IPS-20b (cell line): ENCODE measurements around the gene MGAT5B.

Source experiments
- H3K27ac ChIP-seq: one replicate; pipeline ENCODE4 v1.5.1; 2013; ENCODE audit warnings: low read length
- H3K27me3 ChIP-seq: 2 replicates; pipeline ENCODE4 v1.6.1; 2013; ENCODE audit warnings: mild to moderate bottlenecking, low read length, inconsistent platforms; ENCODE audit not compliant: insufficient read depth
- H3K36me3 ChIP-seq: 2 replicates; pipeline ENCODE4 v1.6.1; 2013; ENCODE audit warnings: low read depth, mild to moderate bottlenecking, inconsistent platforms, low read length, moderate library complexity; ENCODE audit not compliant: insufficient read depth
- H3K4me1 ChIP-seq: 2 replicates; pipeline ENCODE4 v1.6.1; 2013; ENCODE audit warnings: mild to moderate bottlenecking, control low read depth, inconsistent platforms, low read length, moderate library complexity; ENCODE audit not compliant: insufficient read depth
- H3K4me3 ChIP-seq: 2 replicates; pipeline ENCODE4 v1.5.1; 2013; ENCODE audit warnings: mild to moderate bottlenecking, low read length, inconsistent platforms
- H3K9ac ChIP-seq: 2 replicates; pipeline ENCODE4 v1.6.1; 2013; ENCODE audit warnings: low read depth, mild to moderate bottlenecking, inconsistent platforms, low read length, moderate library complexity
- H3K9me3 ChIP-seq: 2 replicates; pipeline ENCODE4 v1.6.1; 2013; ENCODE audit warnings: mild to moderate bottlenecking, low read depth, low read length, inconsistent platforms; ENCODE audit not compliant: insufficient read depth

The MGAT5B gene

GRCh38 chr17:76881408-76881807, 13.2 kb downstream of the MGAT5B start:
- Histone ChIP-seq H3K4me1 (peaks cover 9% of the 10 kb centered on the region; the same call in 1 of the 2 replicates), H3K9ac (no peak overlapping the region), H3K9me3 (no peaks in the 10 kb centered on the region), H3K27ac (no peak overlapping the region), H3K27me3 (no peaks in the 10 kb centered on the region), H3K36me3 (no peaks in the 10 kb centered on the region), H3K4me3 (no peak overlapping the region)

GRCh38 chr17:76881966-76882365, 13.8 kb downstream of the MGAT5B start:
- Histone ChIP-seq H3K36me3 (no peaks in the 10 kb centered on the region), H3K4me1 (peaks cover 9% of the 10 kb centered on the region; the same call in 1 of the 2 replicates), H3K27ac (no peak overlapping the region), H3K4me3 (no peak overlapping the region), H3K9ac (no peak overlapping the region), H3K27me3 (no peaks in the 10 kb centered on the region), H3K9me3 (no peaks in the 10 kb centered on the region)

GRCh38 chr17:76883744-76884525, 15.7 kb downstream of the MGAT5B start:
- Histone ChIP-seq H3K27ac (no peak overlapping the region), H3K4me3 (no peak overlapping the region), H3K27me3 (no peaks in the 10 kb centered on the region), H3K9ac (no peak overlapping the region), H3K36me3 (no peaks in the 10 kb centered on the region), H3K9me3 (no peaks in the 10 kb centered on the region), H3K4me1 (peaks cover 9% of the 10 kb centered on the region; the same call in 1 of the 2 replicates)

- Histone ChIP-seq H3K9ac (peak overlapping the region; percentile 66; the same call in 1 of the 2 replicates), H3K27ac (no peak overlapping the region), H3K4me1 (peaks cover 9% of the 10 kb centered on the region; the same call in 1 of the 2 replicates), H3K9me3 (no peaks in the 10 kb centered on the region), H3K27me3 (no peaks in the 10 kb centered on the region), H3K36me3 (no peaks in the 10 kb centered on the region), H3K4me3 (peak overlapping the region; percentile 11; the same call in 1 of the 2 replicates)
Observed at GRCh38 chr17:76884995-76885893, 17.0 kb downstream of the MGAT5B start.

- Histone ChIP-seq H3K9ac (no peak overlapping the region), H3K27me3 (no peaks in the 10 kb centered on the region), H3K36me3 (no peaks in the 10 kb centered on the region), H3K4me1 (peaks cover 9% of the 10 kb centered on the region; the same call in 1 of the 2 replicates), H3K4me3 (no peak overlapping the region), H3K27ac (no peak overlapping the region), H3K9me3 (no peaks in the 10 kb centered on the region)
Observed at GRCh38 chr17:76885894-76886290, 17.7 kb downstream of the MGAT5B start.

GRCh38 chr17:76886395-76886794, 18.2 kb downstream of the MGAT5B start:
- H3K4me1 ChIP-seq, result peaks cover 9% of the 10 kb centered on the region; the same call in 1 of the 2 replicates
- H3K27ac ChIP-seq, result no peak overlapping the region
- no peaks in the 10 kb centered on the region for H3K27me3 ChIP-seq
- no peaks in the 10 kb centered on the region for H3K9me3 ChIP-seq
- H3K9ac ChIP-seq, result no peak overlapping the region
- no peaks in the 10 kb centered on the region for H3K36me3 ChIP-seq
- no peak overlapping the region for H3K4me3 ChIP-seq

GRCh38 chr17:76887802-76888201, 19.6 kb downstream of the MGAT5B start:
- H3K9me3 ChIP-seq, result no peaks in the 10 kb centered on the region

GRCh38 chr17:76888661-76889060, 20.5 kb downstream of the MGAT5B start:
- H3K4me1 ChIP-seq, result peaks cover 9% of the 10 kb centered on the region; the same call in 1 of the 2 replicates

More at GRCh38 chr17:76887802-76888201, 19.6 kb downstream of the MGAT5B start:
- Histone ChIP-seq H3K27ac (no peak overlapping the region), H3K9ac (no peak overlapping the region), H3K4me3 (no peak overlapping the region), H3K4me1 (peaks cover 9% of the 10 kb centered on the region; the same call in 1 of the 2 replicates), H3K36me3 (no peaks in the 10 kb centered on the region), H3K27me3 (no peaks in the 10 kb centered on the region)

GRCh38 chr17:76889323-76889722, 21.1 kb downstream of the MGAT5B start:
- H3K9ac ChIP-seq, result no peak overlapping the region
- no peaks in the 10 kb centered on the region for H3K36me3 ChIP-seq
- no peaks in the 10 kb centered on the region for H3K27me3 ChIP-seq

More at GRCh38 chr17:76888661-76889060, 20.5 kb downstream of the MGAT5B start:
- no peaks in the 10 kb centered on the region for H3K9me3 ChIP-seq
- H3K36me3 ChIP-seq, result no peaks in the 10 kb centered on the region
- no peaks in the 10 kb centered on the region for H3K27me3 ChIP-seq
- no peak overlapping the region for H3K27ac ChIP-seq
- no peak overlapping the region for H3K9ac ChIP-seq
- no peak overlapping the region for H3K4me3 ChIP-seq

GRCh38 chr17:76892329-76892728, 24.1 kb downstream of the MGAT5B start:
- no peaks in the 10 kb centered on the region for H3K4me1 ChIP-seq
- H3K9ac ChIP-seq, result no peak overlapping the region
- no peaks in the 10 kb centered on the region for H3K36me3 ChIP-seq
- no peaks in the 10 kb centered on the region for H3K27me3 ChIP-seq
- H3K9me3 ChIP-seq, result peaks cover 9% of the 10 kb centered on the region
- no peak overlapping the region for H3K4me3 ChIP-seq
- no peak overlapping the region for H3K27ac ChIP-seq

More at GRCh38 chr17:76889323-76889722, 21.1 kb downstream of the MGAT5B start:
- no peaks in the 10 kb centered on the region for H3K9me3 ChIP-seq
- no peak overlapping the region for H3K4me3 ChIP-seq
- peaks cover 9% of the 10 kb centered on the region; the same call in 1 of the 2 replicates for H3K4me1 ChIP-seq
- H3K27ac ChIP-seq, result no peak overlapping the region

- Histone ChIP-seq H3K4me3 (no peak overlapping the region), H3K27ac (no peak overlapping the region), H3K4me1 (no peaks in the 10 kb centered on the region), H3K9ac (no peak overlapping the region), H3K9me3 (peaks cover 9% of the 10 kb centered on the region), H3K27me3 (no peaks in the 10 kb centered on the region), H3K36me3 (no peaks in the 10 kb centered on the region)
Observed at GRCh38 chr17:76893623-76894334, 25.6 kb downstream of the MGAT5B start.
